Activated CD4-positive, alpha-beta T cell treated with anti-CD3 and anti-CD28 coated beads for 36 hours (primary cell): ENCODE measurements around the gene GPR149. TPM values are rescaled to one million over a fixed set of nuclear protein-coding genes. Genes with fewer than 3 reads are reported as not detected.

Experiments used
- ATAC-seq: fragments of 200-7000 bp; cut with Tn5 transposase; one replicate; pipeline ENCODE4 v1.10.0; 2021; ENCODE audit warnings: mild to moderate bottlenecking, moderate library complexity
- CTCF ChIA-PET: fragments of 350-600 bp; sonication (Branson Sonifier 250); formaldehyde crosslinking; loops from one replicate; lab custom pipeline; 2021; ENCODE audit warnings: antibody characterized with exemption; lab: Charles Lee
- POLR2A ChIA-PET: fragments of 350-600 bp; sonication (Branson Sonifier 250); formaldehyde crosslinking; loops from one replicate; lab custom pipeline; 2021; ENCODE audit warnings: antibody characterized with exemption, inconsistent platforms; lab: Charles Lee
- DNase-seq: peaks from one replicate; pipeline ENCODE4 v3.0.0-alpha.2; 2020
- H3K27ac Mint-ChIP-seq: one replicate; pipeline ENCODE4 v1.8.0; 2021; ENCODE audit warnings: mixed read lengths
- H3K27me3 Mint-ChIP-seq: one replicate; pipeline ENCODE4 v1.8.0; 2021; ENCODE audit warnings: mixed read lengths
- H3K36me3 Mint-ChIP-seq: one replicate; pipeline ENCODE4 v1.8.0; 2021; ENCODE audit warnings: low read depth, mixed read lengths
- H3K4me1 Mint-ChIP-seq: one replicate; pipeline ENCODE4 v1.8.0; 2021; ENCODE audit warnings: mixed read lengths
- H3K4me3 Mint-ChIP-seq: one replicate; pipeline ENCODE4 v1.8.0; 2021; ENCODE audit warnings: mild to moderate bottlenecking, moderate library complexity, mixed read lengths
- H3K9me3 Mint-ChIP-seq: one replicate; pipeline ENCODE4 v1.8.0; 2021; ENCODE audit warnings: low read depth, mixed read lengths
- intact Hi-C, 2 experiments: fragments of 100-400 bp; cut with DNase I in 1 of 2; cut with micrococcal nuclease in 1 of 2; formaldehyde crosslinking; loops; one replicate each; pipeline versions ENCODE4 v1.14.2 to v1.15.1; 2022 to 2024; cut with DNase I, micrococcal nuclease
- total RNA-seq, 2 experiments: library from RNA; stranded (reverse); gene quantifications; one replicate each; pipeline ENCODE4 v1.2.3, GENCODE V29; 2021

The GPR149 gene
- total RNA-seq, 2 experiments from 2014 or later = not detected

GRCh38 chr3:154398084-154398967, 31.7 kb downstream of the GPR149 start:
- Mint-ChIP-seq H3K4me1 (no peaks in the 10 kb centered on the region), H3K27me3 (peaks cover 7% of the 10 kb centered on the region), H3K4me3 (no peak overlapping the region), H3K27ac (no peak overlapping the region), H3K9me3 (no peaks in the 10 kb centered on the region), H3K36me3 (no peaks in the 10 kb centered on the region)
- ATAC-seq = no peak
- ChIA-PET POLR2A (no interaction called here), CTCF (no interaction called here)
- intact Hi-C loops = no loop called here
- DNase-seq = no peak

GRCh38 chr3:154389861-154390260, 40.1 kb downstream of the GPR149 start:
- intact Hi-C loops = no loop called here
- Mint-ChIP-seq H3K9me3 (no peaks in the 10 kb centered on the region), H3K4me3 (no peak overlapping the region), H3K27me3 (peaks cover 28% of the 10 kb centered on the region), H3K36me3 (no peaks in the 10 kb centered on the region), H3K4me1 (no peaks in the 10 kb centered on the region), H3K27ac (no peak overlapping the region)
- CTCF ChIA-PET = no interaction called here
- ATAC-seq (no peak), DNase-seq (no peak)
- POLR2A ChIA-PET = no interaction called here

GRCh38 chr3:154384479-154384878, 45.5 kb downstream of the GPR149 start:
- intact Hi-C loops = no loop called here
- H3K4me1 Mint-ChIP-seq = no peaks in the 10 kb centered on the region
- peaks cover 19% of the 10 kb centered on the region for H3K27me3 Mint-ChIP-seq
- H3K4me3 Mint-ChIP-seq = no peak overlapping the region
- CTCF ChIA-PET = interaction anchor here (1.0 kb wide), 1 partner anchor 9 kb away, joined by 3 read pairs; no protein-coding TSS in a partner anchor
- no peaks in the 10 kb centered on the region for H3K36me3 Mint-ChIP-seq
- DNase-seq = no peak
- no peak for ATAC-seq
- no peaks in the 10 kb centered on the region for H3K9me3 Mint-ChIP-seq
- POLR2A ChIA-PET = no interaction called here
- no peak overlapping the region for H3K27ac Mint-ChIP-seq

GRCh38 chr3:154378311-154378710, 51.7 kb downstream of the GPR149 start:
- no peaks in the 10 kb centered on the region for H3K9me3 Mint-ChIP-seq
- intact Hi-C loops = no loop called here
- ChIA-PET CTCF (no interaction called here), POLR2A (no interaction called here)
- ATAC-seq (no peak), DNase-seq (no peak)
- peaks cover 3% of the 10 kb centered on the region for H3K27me3 Mint-ChIP-seq
- H3K27ac Mint-ChIP-seq = no peak overlapping the region
- no peaks in the 10 kb centered on the region for H3K4me1 Mint-ChIP-seq
- no peaks in the 10 kb centered on the region for H3K36me3 Mint-ChIP-seq
- no peak overlapping the region for H3K4me3 Mint-ChIP-seq

- intact Hi-C loops = no loop called here
- H3K4me3 Mint-ChIP-seq = no peak overlapping the region
- DNase-seq (no peak), ATAC-seq (no peak)
- H3K4me1 Mint-ChIP-seq = no peaks in the 10 kb centered on the region
- H3K9me3 Mint-ChIP-seq = peaks cover 6% of the 10 kb centered on the region
- H3K36me3 Mint-ChIP-seq = no peaks in the 10 kb centered on the region
- POLR2A ChIA-PET = no interaction called here
- peaks cover 6% of the 10 kb centered on the region for H3K27me3 Mint-ChIP-seq
- CTCF ChIA-PET = no interaction called here
- H3K27ac Mint-ChIP-seq = no peak overlapping the region
Observed at GRCh38 chr3:154367221-154367620, 62.8 kb downstream of the GPR149 start.

- Mint-ChIP-seq H3K4me3 (no peak overlapping the region), H3K9me3 (peaks cover 6% of the 10 kb centered on the region), H3K4me1 (no peaks in the 10 kb centered on the region), H3K27me3 (peaks cover 6% of the 10 kb centered on the region), H3K36me3 (no peaks in the 10 kb centered on the region), H3K27ac (no peak overlapping the region)
- ChIA-PET CTCF (no interaction called here), POLR2A (no interaction called here)
- ATAC-seq (no peak), DNase-seq (no peak)
- intact Hi-C loops = no loop called here
Observed at GRCh38 chr3:154364849-154365248, 65.1 kb downstream of the GPR149 start.

GRCh38 chr3:154361099-154361498, 68.9 kb downstream of the GPR149 start:
- H3K9me3 Mint-ChIP-seq = peaks cover 6% of the 10 kb centered on the region
- ChIA-PET CTCF (no interaction called here), POLR2A (no interaction called here)
- no peak overlapping the region for H3K4me3 Mint-ChIP-seq
- no peak overlapping the region for H3K27ac Mint-ChIP-seq
- no peak for DNase-seq
- no peaks in the 10 kb centered on the region for H3K36me3 Mint-ChIP-seq
- peaks cover 7% of the 10 kb centered on the region for H3K27me3 Mint-ChIP-seq
- intact Hi-C loops = no loop called here
- ATAC-seq = no peak
- no peaks in the 10 kb centered on the region for H3K4me1 Mint-ChIP-seq

GRCh38 chr3:154356009-154356408, 74.0 kb downstream of the GPR149 start:
- no peak for DNase-seq
- no peaks in the 10 kb centered on the region for H3K9me3 Mint-ChIP-seq
- POLR2A ChIA-PET = no interaction called here
- H3K4me1 Mint-ChIP-seq = no peaks in the 10 kb centered on the region
- CTCF ChIA-PET = no interaction called here
- no peak for ATAC-seq
- no peak overlapping the region for H3K4me3 Mint-ChIP-seq
- no peaks in the 10 kb centered on the region for H3K36me3 Mint-ChIP-seq
- H3K27me3 Mint-ChIP-seq = peaks cover 12% of the 10 kb centered on the region
- H3K27ac Mint-ChIP-seq = no peak overlapping the region
- intact Hi-C loops = no loop called here

GRCh38 chr3:154349223-154349622, 80.8 kb downstream of the GPR149 start:
- DNase-seq = no peak
- ChIA-PET POLR2A (no interaction called here), CTCF (no interaction called here)
- H3K4me3 Mint-ChIP-seq = no peak overlapping the region
- no peak overlapping the region for H3K27ac Mint-ChIP-seq
- H3K36me3 Mint-ChIP-seq = no peaks in the 10 kb centered on the region
- no peaks in the 10 kb centered on the region for H3K9me3 Mint-ChIP-seq
- no peaks in the 10 kb centered on the region for H3K4me1 Mint-ChIP-seq
- no peak for ATAC-seq
- intact Hi-C loops = no loop called here
- peaks cover 26% of the 10 kb centered on the region for H3K27me3 Mint-ChIP-seq

GRCh38 chr3:154345422-154346122, 84.4 kb downstream of the GPR149 start:
- Mint-ChIP-seq H3K4me3 (no peak overlapping the region), H3K4me1 (no peaks in the 10 kb centered on the region), H3K27me3 (peaks cover 15% of the 10 kb centered on the region), H3K9me3 (no peaks in the 10 kb centered on the region), H3K36me3 (no peaks in the 10 kb centered on the region), H3K27ac (no peak overlapping the region)
- ATAC-seq (no peak), DNase-seq (no peak)
- ChIA-PET POLR2A (no interaction called here), CTCF (no interaction called here)
- intact Hi-C loops = no loop called here

GRCh38 chr3:154338570-154338969, 91.4 kb downstream of the GPR149 start:
- intact Hi-C loops = loop anchor here in 1 of 2 experiments (10.0 kb wide), 1 partner anchor 986 kb away; no protein-coding TSS in a partner anchor
- Mint-ChIP-seq H3K9me3 (no peaks in the 10 kb centered on the region), H3K27ac (no peak overlapping the region), H3K4me3 (no peak overlapping the region), H3K27me3 (peaks cover 16% of the 10 kb centered on the region), H3K36me3 (no peaks in the 10 kb centered on the region), H3K4me1 (no peaks in the 10 kb centered on the region)
- DNase-seq (no peak), ATAC-seq (no peak)
- POLR2A ChIA-PET = no interaction called here
- CTCF ChIA-PET = no interaction called here

GRCh38 chr3:154338008-154338407, 92.0 kb downstream of the GPR149 start:
- ATAC-seq (no peak), DNase-seq (no peak)
- Mint-ChIP-seq H3K27ac (no peak overlapping the region), H3K4me1 (no peaks in the 10 kb centered on the region), H3K4me3 (no peak overlapping the region), H3K9me3 (no peaks in the 10 kb centered on the region), H3K27me3 (peaks cover 16% of the 10 kb centered on the region), H3K36me3 (no peaks in the 10 kb centered on the region)
- intact Hi-C loops = loop anchor here in 1 of 2 experiments (10.0 kb wide), 1 partner anchor 987 kb away; no protein-coding TSS in a partner anchor
- CTCF ChIA-PET = no interaction called here
- POLR2A ChIA-PET = no interaction called here
